IMR-90 (cell line): ENCODE results near the gene KCNN3. TPM values are rescaled to one million over a fixed set of nuclear protein-coding genes. Genes with fewer than 3 reads are reported as not detected.

Experiments
- ATAC-seq: fragments of 200-7000 bp; cut with Tn5 transposase; 2 replicates; pipeline ENCODE4 v1.9.1; 2020; ENCODE audit warnings: low read depth, mild to moderate bottlenecking, moderate library complexity
- BruUV-seq: library from RNA; stranded (reverse); fragments of 400-500 nt; replicated peaks from 2 replicates; lab custom pipeline; 2021; lab: Mats Ljungman, UMichigan
- CTCF ChIA-PET: fragments of 300-600 bp; formaldehyde crosslinking; extraction: SDS; loops from one replicate; lab custom pipeline; 2021; ENCODE audit warnings: antibody characterized with exemption; lab: Yijun Ruan, JAX
- POLR2A ChIA-PET: fragments of 300-600 bp; sonication (Branson Sonifier 250); formaldehyde crosslinking; loops from one replicate; lab custom pipeline; 2022; ENCODE audit warnings: antibody characterized with exemption; ENCODE audit not compliant: unreplicated experiment; lab: Charles Lee
- DNase-seq: peaks from one replicate; pipeline ENCODE4 v3.0.0; 2013
- H2AFZ ChIP-seq: replicated peaks from 2 replicates; pipeline ENCODE3; 2013; ENCODE audit warnings: low read length, mild to moderate bottlenecking; ENCODE audit not compliant: poor library complexity
- H2AK5ac ChIP-seq: 2 replicates; pipeline ENCODE4 v1.6.1; 2013; ENCODE audit warnings: low read depth, low read length, inconsistent platforms
- H2AK9ac ChIP-seq: replicated peaks from 2 replicates; pipeline ENCODE3; 2013; ENCODE audit warnings: mild to moderate bottlenecking, low read depth, low read length, moderate library complexity; ENCODE audit not compliant: poor library complexity
- H2BK120ac ChIP-seq: 2 replicates; pipeline ENCODE4 v1.6.1; 2013; ENCODE audit warnings: low read depth, low read length, inconsistent platforms
- H2BK15ac ChIP-seq: 3 replicates; pipeline ENCODE4 v1.6.1; 2013; ENCODE audit warnings: low read depth, low read length, inconsistent platforms
- H2BK20ac ChIP-seq: 2 replicates; pipeline ENCODE4 v1.6.1; 2013; ENCODE audit warnings: low read depth, mild to moderate bottlenecking, inconsistent platforms, low read length, moderate library complexity
- H2BK5ac ChIP-seq: 2 replicates; pipeline ENCODE4 v1.6.1; 2013; ENCODE audit warnings: mild to moderate bottlenecking, low read depth, low read length, inconsistent platforms; ENCODE audit not compliant: poor library complexity, severe bottlenecking
- H3K14ac ChIP-seq: replicated peaks from 2 replicates; pipeline ENCODE4 v1.6.1; 2013; ENCODE audit warnings: low read depth, low read length, inconsistent platforms
- H3K18ac ChIP-seq: 2 replicates; pipeline ENCODE4 v1.6.1; 2013; ENCODE audit warnings: low read depth, low read length, control low read depth
- H3K23ac ChIP-seq: 2 replicates; pipeline ENCODE4 v1.6.1; 2013; ENCODE audit warnings: low read depth, low read length, inconsistent platforms
- H3K27ac ChIP-seq: 2 replicates; pipeline ENCODE4 v1.5.1; 2013; ENCODE audit warnings: mild to moderate bottlenecking, control low read depth, low read length; ENCODE audit not compliant: insufficient read depth
- H3K27me3 ChIP-seq: 2 replicates; pipeline ENCODE4 v1.6.1; 2013; ENCODE audit warnings: low read length; ENCODE audit not compliant: control insufficient read depth, insufficient read depth
- H3K36me3 ChIP-seq: 2 replicates; pipeline ENCODE4 v1.6.1; 2013; ENCODE audit warnings: low read length, mixed read lengths; ENCODE audit not compliant: control insufficient read depth, insufficient read depth
- H3K4ac ChIP-seq: 2 replicates; pipeline ENCODE4 v1.6.1; 2013; ENCODE audit warnings: low read depth, low read length, inconsistent platforms
- H3K4me1 ChIP-seq: 2 replicates; pipeline ENCODE4 v1.6.1; 2013; ENCODE audit warnings: low read length, mixed read lengths; ENCODE audit not compliant: control insufficient read depth, insufficient read depth
- H3K4me2 ChIP-seq: 2 replicates; pipeline ENCODE4 v1.6.1; 2013; ENCODE audit warnings: low read depth, mild to moderate bottlenecking, control low read depth, low read length, moderate library complexity
- H3K4me3 ChIP-seq: 2 replicates; pipeline ENCODE4 v1.5.1; 2013; ENCODE audit warnings: low read depth, mild to moderate bottlenecking, control low read depth, low read length, moderate library complexity; ENCODE audit not compliant: insufficient read depth
- H3K56ac ChIP-seq: 2 replicates; pipeline ENCODE4 v1.6.1; 2013; ENCODE audit warnings: low read length, inconsistent platforms; ENCODE audit not compliant: insufficient read depth; ENCODE audit errors: extremely low read depth
- H3K79me1 ChIP-seq, 2 experiments: 2 replicates each; pipeline ENCODE4 v1.6.1; 2013; ENCODE audit warnings: low read length in 2 of 2, inconsistent platforms in 1 of 2, low read depth in 1 of 2
- H3K9ac ChIP-seq: 2 replicates; pipeline ENCODE4 v1.6.1; 2013; ENCODE audit warnings: low read depth, low read length, control low read depth
- H3K9me1 ChIP-seq: 2 replicates; pipeline ENCODE4 v1.6.1; 2013; ENCODE audit warnings: low read length, inconsistent platforms; ENCODE audit not compliant: insufficient read depth
- H3K9me3 ChIP-seq: 2 replicates; pipeline ENCODE4 v1.6.1; 2013; ENCODE audit warnings: low read length; ENCODE audit not compliant: control insufficient read depth, insufficient read depth
- H4K20me1 ChIP-seq: 2 replicates; pipeline ENCODE4 v1.6.1; 2013; ENCODE audit warnings: low read length, inconsistent platforms; ENCODE audit not compliant: insufficient read depth
- H4K5ac ChIP-seq: 2 replicates; pipeline ENCODE4 v1.6.1; 2013; ENCODE audit warnings: mild to moderate bottlenecking, low read depth, low read length, control low read depth
- H4K8ac ChIP-seq, 2 experiments: 2 replicates each; pipeline ENCODE4 v1.6.1; 2013; ENCODE audit warnings: low read depth in 2 of 2, low read length in 2 of 2, control low read depth in 1 of 2, inconsistent platforms in 1 of 2
- H4K91ac ChIP-seq: 2 replicates; pipeline ENCODE4 v1.6.1; 2013; ENCODE audit warnings: low read depth, low read length, inconsistent platforms; ENCODE audit not compliant: insufficient read depth
- NFE2L2 ChIP-seq: fragments of 150-350 bp; IDR thresholded peaks from 2 replicates; pipeline ENCODE4 v1.6.1; 2016; ENCODE audit warnings: low read depth, mild to moderate bottlenecking, low read length
- WGBS, 2 experiments: methylation state at CpG; one replicate each; pipeline versions ENCODE4 v1.1.5 to v1.1.7; 2013; ENCODE audit warnings: missing lambda C conversion rate in 2 of 2; ENCODE audit not compliant: insufficient read length in 1 of 2; ENCODE audit errors: extremely low coverage in 2 of 2; 5-methylcytosine and 5-hydroxymethylcytosine counted together
- dilution Hi-C: fragments of 300-500 bp; cut with HindIII; formaldehyde crosslinking; loops from one replicate; pipeline ENCODE4 v1.14.3; 2018; ENCODE audit warnings: low sequenced_read_pairs; ENCODE audit not compliant: unreplicated experiment
- in situ Hi-C: fragments of 300-500 bp; cut with MboI; formaldehyde crosslinking; loops from 3 replicates; pipeline ENCODE4 v1.14.3; 2019; ENCODE audit warnings: low sequenced_read_pairs, inconsistent platforms, mixed read lengths
- intact Hi-C: fragments of 100-400 bp; cut with micrococcal nuclease; formaldehyde crosslinking; loops from 2 replicates; pipeline ENCODE4 v1.10.0; 2022
- polyA plus RNA-seq, 3 experiments: library from polyadenylated mRNA; depleted of rRNA; stranded (reverse); fragments of >200 nt; gene quantifications; 2 replicates each; pipeline ENCODE4 v1.2.3, GENCODE V29; 2012; ENCODE audit warnings: low replicate concordance in 1 of 3
- total RNA-seq: library from RNA; depleted of rRNA; stranded (reverse); fragments of >200 nt; gene quantifications from 2 replicates; pipeline ENCODE4 v1.2.3, GENCODE V29; 2012

KCNN3 gene
- total and polyA plus RNA-seq, 2 of the 4 experiments (the other 2 are of a cell fraction), result 0.02 TPM; not detected in 1

- H3K36me3 ChIP-seq, result no peaks in the 10 kb centered on the region
- intact Hi-C loops, result no loop called here
- H2AFZ ChIP-seq, result no peak overlapping the region
- H3K9ac ChIP-seq, result no peak overlapping the region
- H3K9me3 ChIP-seq, result no peaks in the 10 kb centered on the region
- H2BK20ac ChIP-seq, result no peak overlapping the region
- no peaks in the 10 kb centered on the region for H3K9me1 ChIP-seq
- H4K5ac ChIP-seq, result no peak overlapping the region
- ATAC-seq (no peak), DNase-seq (no peak)
- no peak overlapping the region for H3K23ac ChIP-seq
- in situ Hi-C loops, result no loop called here
- dilution Hi-C loops, result no loop called here
- H4K20me1 ChIP-seq, result no peaks in the 10 kb centered on the region
- H3K4me1 ChIP-seq, result peaks cover 10% of the 10 kb centered on the region; the same call in 1 of the 2 replicates
- H3K4me2 ChIP-seq, result no peak overlapping the region
- no peak overlapping the region for H4K8ac ChIP-seq
- H4K91ac ChIP-seq, result no peak overlapping the region
- no peak overlapping the region for H2AK5ac ChIP-seq
- H3K27me3 ChIP-seq, result peaks cover 48% of the 10 kb centered on the region
- no peak for TF ChIP-seq NFE2L2
- no TSS peak for BruUV-seq
- no peak overlapping the region for H2BK15ac ChIP-seq
- ChIA-PET CTCF (no interaction called here), POLR2A (no interaction called here)
- no peak overlapping the region for H3K27ac ChIP-seq
- no peaks in the 10 kb centered on the region for H3K79me1 ChIP-seq
- no peak overlapping the region for H2BK120ac ChIP-seq
- no CpG with 5 or more reads among the region's 9 CpGs for WGBS, 2 experiments
- H3K18ac ChIP-seq, result no peak overlapping the region
- H3K56ac ChIP-seq, result no peak overlapping the region
- no peak overlapping the region for H3K4me3 ChIP-seq
- no peak overlapping the region for H3K4ac ChIP-seq
- no peak overlapping the region for H2AK9ac ChIP-seq
- no peak overlapping the region for H2BK5ac ChIP-seq
- H3K14ac ChIP-seq, result no peak overlapping the region
Measured at GRCh38 chr1:154838988-154839387, 31.1 kb downstream of the KCNN3 start.
